ENCODE results near the gene SEMA5B. TPM values are rescaled to one million over a fixed set of nuclear protein-coding genes. Genes with fewer than 3 reads are reported as not detected.

Gene SEMA5B
- total RNA-seq, 1 experiment from 2014 or later, result not detected

DNA sequence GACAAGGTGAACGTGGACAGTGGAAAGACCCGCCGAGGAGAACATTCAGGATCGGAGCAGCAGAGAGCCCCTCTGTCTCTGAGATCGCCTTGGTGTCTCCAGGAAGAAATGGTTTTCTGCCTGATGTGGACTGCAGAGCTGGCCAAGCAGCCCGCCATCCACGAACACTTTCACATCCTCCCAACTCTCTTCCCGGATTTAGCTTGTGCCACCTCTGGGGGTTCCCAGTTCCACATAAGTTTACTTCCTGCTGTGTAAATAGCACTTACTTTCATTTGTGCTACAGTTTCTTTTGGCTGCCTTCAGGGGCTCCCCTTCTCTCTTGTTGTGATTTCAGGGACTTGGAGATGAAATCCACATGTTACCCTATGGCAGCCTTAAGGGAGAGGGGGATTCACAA, 48.4 kb downstream of the SEMA5B start:
- no peaks in the 10 kb centered on the region for H3K79me2 ChIP-seq (ENCODE audit: low read depth)
- no peaks in the 10 kb centered on the region for H3K9me3 ChIP-seq (ENCODE audit: insufficient read depth, low read depth)
- H3F3A ChIP-seq (ENCODE audit: insufficient read depth, low read depth), result peaks cover 36% of the 10 kb centered on the region
- DNase-seq, result no peak
- H3K36me3 ChIP-seq (ENCODE audit: low read depth), result no peaks in the 10 kb centered on the region
- intact Hi-C loops (cut with micrococcal nuclease; ENCODE audit: unreplicated experiment), result no loop called here
- H3K4me1 ChIP-seq (replicated peaks; ENCODE audit: insufficient read depth), result peaks cover 46% of the 10 kb centered on the region
- no peaks in the 10 kb centered on the region for H3K27me3 ChIP-seq (ENCODE audit: insufficient read depth, low read depth)
- no peaks in the 10 kb centered on the region for H3K9me2 ChIP-seq (ENCODE audit: insufficient read depth)
- no peak overlapping the region for H3K4me3 ChIP-seq
- H4K20me1 ChIP-seq (ENCODE audit: insufficient read depth), result no peaks in the 10 kb centered on the region
- no peak overlapping the region for H2AFZ ChIP-seq
- no peak overlapping the region for H3K27ac ChIP-seq
- CTCF ChIA-PET, result no interaction called here
- POLR2A ChIA-PET (ENCODE audit: unreplicated experiment), result no interaction called here
- no peak overlapping the region for H3K4me2 ChIP-seq
- no TSS peak for BruUV-seq (replicated peaks)
- TF ChIP-seq EZH2 (IDR thresholded peaks at IDR 0.05; ENCODE audit: low read depth), result no peak
- TF ChIP-seq, protein P1, sequence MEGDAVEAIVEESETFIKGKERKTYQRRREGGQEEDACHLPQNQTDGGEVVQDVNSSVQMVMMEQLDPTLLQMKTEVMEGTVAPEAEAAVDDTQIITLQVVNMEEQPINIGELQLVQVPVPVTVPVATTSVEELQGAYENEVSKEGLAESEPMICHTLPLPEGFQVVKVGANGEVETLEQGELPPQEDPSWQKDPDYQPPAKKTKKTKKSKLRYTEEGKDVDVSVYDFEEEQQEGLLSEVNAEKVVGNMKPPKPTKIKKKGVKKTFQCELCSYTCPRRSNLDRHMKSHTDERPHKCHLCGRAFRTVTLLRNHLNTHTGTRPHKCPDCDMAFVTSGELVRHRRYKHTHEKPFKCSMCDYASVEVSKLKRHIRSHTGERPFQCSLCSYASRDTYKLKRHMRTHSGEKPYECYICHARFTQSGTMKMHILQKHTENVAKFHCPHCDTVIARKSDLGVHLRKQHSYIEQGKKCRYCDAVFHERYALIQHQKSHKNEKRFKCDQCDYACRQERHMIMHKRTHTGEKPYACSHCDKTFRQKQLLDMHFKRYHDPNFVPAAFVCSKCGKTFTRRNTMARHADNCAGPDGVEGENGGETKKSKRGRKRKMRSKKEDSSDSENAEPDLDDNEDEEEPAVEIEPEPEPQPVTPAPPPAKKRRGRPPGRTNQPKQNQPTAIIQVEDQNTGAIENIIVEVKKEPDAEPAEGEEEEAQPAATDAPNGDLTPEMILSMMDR (conservative IDR thresholded peaks at IDR 0.05), result no peak

DNA sequence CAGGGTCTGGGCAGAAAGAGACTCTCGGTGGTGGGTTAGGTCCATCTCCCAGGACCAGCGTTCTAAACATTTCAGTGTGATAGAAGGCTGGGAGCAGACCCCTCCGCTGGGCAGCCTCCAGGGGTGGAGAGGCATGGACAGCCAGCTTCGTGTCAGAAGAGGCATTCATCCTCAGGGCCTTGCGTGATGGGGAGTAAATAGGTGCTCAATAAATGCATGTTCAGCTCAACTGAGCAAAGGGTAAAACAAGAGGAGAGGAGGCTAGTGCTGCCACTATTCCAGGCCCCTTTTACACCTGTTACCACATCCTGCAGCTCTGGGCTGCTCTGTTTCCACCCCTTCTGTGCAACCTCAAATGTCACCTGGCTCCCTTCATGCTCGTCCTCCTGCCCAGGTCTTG, 49.0 kb downstream of the SEMA5B start:
- CTCF ChIA-PET, result interaction anchor here (0.7 kb wide), 1 partner anchor 88 kb away, joined by 6 read pairs; the partner anchor contains the start of gene PDIA5
- Histone ChIP-seq H3K9me3 (ENCODE audit: insufficient read depth, low read depth) (no peaks in the 10 kb centered on the region), H3K4me2 (peak overlapping the region; percentile 58; the same call in 1 of the 2 replicates), H3F3A (ENCODE audit: insufficient read depth, low read depth) (peaks cover 36% of the 10 kb centered on the region), H2AFZ (no peak overlapping the region), H3K27ac (no peak overlapping the region), H3K36me3 (ENCODE audit: low read depth) (no peaks in the 10 kb centered on the region), H3K4me3 (no peak overlapping the region), H4K20me1 (ENCODE audit: insufficient read depth) (no peaks in the 10 kb centered on the region), H3K9me2 (ENCODE audit: insufficient read depth) (no peaks in the 10 kb centered on the region), H3K79me2 (ENCODE audit: low read depth) (no peaks in the 10 kb centered on the region), H3K4me1 (replicated peaks; ENCODE audit: insufficient read depth) (peaks cover 50% of the 10 kb centered on the region), H3K27me3 (ENCODE audit: insufficient read depth, low read depth) (no peaks in the 10 kb centered on the region)
- POLR2A ChIA-PET (ENCODE audit: unreplicated experiment), result interaction anchor here (0.6 to 0.7 kb wide), 2 partner anchors 120 to 829 kb away, joined by 3 to 4 read pairs; no protein-coding TSS in a partner anchor
- intact Hi-C loops (cut with micrococcal nuclease; ENCODE audit: unreplicated experiment), result no loop called here
- no peak for TF ChIP-seq EZH2 (IDR thresholded peaks at IDR 0.05; ENCODE audit: low read depth)
- TF ChIP-seq, protein P1 (conservative IDR thresholded peaks at IDR 0.05), result no peak
- no peak for DNase-seq
- BruUV-seq (replicated peaks), result no TSS peak

- Histone ChIP-seq H4K20me1 (ENCODE audit: insufficient read depth) (no peaks in the 10 kb centered on the region), H3F3A (ENCODE audit: insufficient read depth, low read depth) (peaks cover 36% of the 10 kb centered on the region), H3K79me2 (ENCODE audit: low read depth) (no peaks in the 10 kb centered on the region), H3K9me2 (ENCODE audit: insufficient read depth) (no peaks in the 10 kb centered on the region), H2AFZ (no peak overlapping the region), H3K27ac (no peak overlapping the region), H3K4me3 (no peak overlapping the region), H3K4me2 (peak overlapping the region; percentile 58), H3K36me3 (ENCODE audit: low read depth) (no peaks in the 10 kb centered on the region), H3K27me3 (ENCODE audit: insufficient read depth, low read depth) (no peaks in the 10 kb centered on the region), H3K9me3 (ENCODE audit: insufficient read depth, low read depth) (no peaks in the 10 kb centered on the region), H3K4me1 (replicated peaks; ENCODE audit: insufficient read depth) (peaks cover 50% of the 10 kb centered on the region)
- ChIA-PET POLR2A (ENCODE audit: unreplicated experiment) (interaction anchor here (0.6 to 0.7 kb wide), 2 partner anchors 120 to 830 kb away, joined by 3 to 4 read pairs; no protein-coding TSS in a partner anchor), CTCF (interaction anchor here (0.7 kb wide), 1 partner anchor 89 kb away, joined by 6 read pairs; the partner anchor contains the start of gene PDIA5)
- no TSS peak for BruUV-seq (replicated peaks)
- intact Hi-C loops (cut with micrococcal nuclease; ENCODE audit: unreplicated experiment), result no loop called here
- TF ChIP-seq, protein P1 (conservative IDR thresholded peaks at IDR 0.05), result no peak
- TF ChIP-seq EZH2 (IDR thresholded peaks at IDR 0.05; ENCODE audit: low read depth), result no peak
- peak; percentile 90 to 93 for DNase-seq
Observed at GRCh38 chr3:122977746-122978466, 49.7 kb downstream of the SEMA5B start.

Data from PC-9 (cell line).